HL-60 (cell line): Measurements from ENCODE around the gene CFL1.

Experiments
- DNase-seq, 2 experiments: peaks; one replicate each; pipeline ENCODE4 v3.0.0-alpha.2; 2010 to 2020; ENCODE audit warnings: low read depth in 1 of 2, low spot score in 1 of 2
- H3K27ac ChIP-seq: fragments of 250-450 bp; sonication (Bioruptor Pico); replicated peaks from 2 replicates; pipeline ENCODE4 v1.5.1; 2020; ENCODE audit warnings: mild to moderate bottlenecking, moderate library complexity
- H3K27me3 ChIP-seq: fragments of 250-450 bp; sonication (Bioruptor Pico); 2 replicates; pipeline ENCODE4 v1.5.1; 2021; ENCODE audit warnings: mild to moderate bottlenecking, moderate library complexity; ENCODE audit not compliant: insufficient read depth, poor library complexity, severe bottlenecking
- H3K4me3 ChIP-seq: replicated peaks from 2 replicates; pipeline ENCODE4 v1.5.1; 2011; ENCODE audit warnings: mild to moderate bottlenecking, control low read depth, low read length; ENCODE audit not compliant: insufficient read depth
- GABPA ChIP-seq: IDR thresholded peaks from 2 replicates; pipeline ENCODE4 v1.6.1; 2012; ENCODE audit warnings: low read depth
- POLR2AphosphoS5 ChIP-seq: IDR thresholded peaks from 2 replicates; pipeline ENCODE4 v1.6.1; 2012; ENCODE audit warnings: low read depth
- REST ChIP-seq: IDR thresholded peaks from 2 replicates; pipeline ENCODE4 v1.6.1; 2012; ENCODE audit warnings: low read depth; ENCODE audit not compliant: insufficient replicate concordance
- SPI1 ChIP-seq: IDR thresholded peaks from 2 replicates; pipeline ENCODE4 v1.6.1; 2012; ENCODE audit warnings: low read depth, mild to moderate bottlenecking, borderline replicate concordance
- TF ChIP-seq, protein P1 (sequence below): IDR thresholded peaks from one replicate; pipeline ENCODE4 v1.5.1; 2011; ENCODE audit warnings: low read length, control low read depth, inconsistent platforms; ENCODE audit not compliant: insufficient read depth

Gene CFL1

GRCh38 chr11:65897020-65897471 lies 39.1 kb upstream of the CFL1 start:
- DNase-seq = no peak

DNA sequence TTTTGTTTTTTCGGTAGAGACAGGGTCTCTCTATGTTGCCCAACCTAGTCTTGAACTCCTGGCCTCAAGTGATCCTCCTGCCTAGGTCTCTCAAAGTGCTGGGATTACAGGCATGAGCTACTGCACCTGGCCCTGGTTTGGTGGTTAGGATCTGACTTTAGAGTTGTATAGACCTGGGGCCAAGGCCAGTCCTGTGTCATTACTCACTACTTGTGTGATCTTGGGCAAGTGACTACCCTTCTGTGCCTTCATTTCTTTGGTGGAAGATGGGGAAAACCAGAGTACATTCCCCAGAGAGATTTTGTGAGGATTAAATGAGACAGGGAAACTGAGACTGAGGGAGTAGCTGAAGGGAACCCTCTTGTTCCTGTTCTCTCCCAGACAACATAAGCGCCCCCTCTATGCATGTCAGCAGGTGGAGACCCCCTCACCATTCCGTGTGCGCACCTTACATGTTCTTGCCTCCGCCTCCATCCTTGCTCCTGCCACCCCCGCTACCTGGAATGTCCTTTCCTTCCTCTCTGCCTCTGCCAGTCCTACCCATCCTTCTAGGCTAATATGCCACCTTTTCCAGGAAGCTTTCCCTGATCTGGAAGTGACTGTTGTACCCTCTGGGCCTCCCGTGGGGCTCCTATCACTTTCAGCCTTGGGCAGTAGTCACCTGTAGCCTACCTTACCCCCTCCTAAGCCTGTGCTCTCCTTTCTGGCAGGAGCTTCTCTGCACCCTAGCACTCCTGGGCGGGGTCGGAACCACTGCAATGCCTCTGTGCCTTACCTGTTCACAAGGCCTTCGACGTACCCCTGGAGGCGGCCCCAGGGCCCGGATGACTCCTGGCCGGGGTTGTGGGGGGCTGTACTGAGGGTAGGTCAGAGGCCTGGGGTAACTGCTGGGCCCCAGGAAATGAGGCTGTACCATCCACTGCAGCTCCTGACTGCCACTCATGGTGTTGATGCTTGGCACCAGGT lies 38.3 kb upstream of the CFL1 start:
- no peak for DNase-seq
- H3K27me3 ChIP-seq = no peaks in the 10 kb centered on the region
- no peak overlapping the region for H3K4me3 ChIP-seq
- no peak for TF ChIP-seq SPI1
- TF ChIP-seq, protein P1, sequence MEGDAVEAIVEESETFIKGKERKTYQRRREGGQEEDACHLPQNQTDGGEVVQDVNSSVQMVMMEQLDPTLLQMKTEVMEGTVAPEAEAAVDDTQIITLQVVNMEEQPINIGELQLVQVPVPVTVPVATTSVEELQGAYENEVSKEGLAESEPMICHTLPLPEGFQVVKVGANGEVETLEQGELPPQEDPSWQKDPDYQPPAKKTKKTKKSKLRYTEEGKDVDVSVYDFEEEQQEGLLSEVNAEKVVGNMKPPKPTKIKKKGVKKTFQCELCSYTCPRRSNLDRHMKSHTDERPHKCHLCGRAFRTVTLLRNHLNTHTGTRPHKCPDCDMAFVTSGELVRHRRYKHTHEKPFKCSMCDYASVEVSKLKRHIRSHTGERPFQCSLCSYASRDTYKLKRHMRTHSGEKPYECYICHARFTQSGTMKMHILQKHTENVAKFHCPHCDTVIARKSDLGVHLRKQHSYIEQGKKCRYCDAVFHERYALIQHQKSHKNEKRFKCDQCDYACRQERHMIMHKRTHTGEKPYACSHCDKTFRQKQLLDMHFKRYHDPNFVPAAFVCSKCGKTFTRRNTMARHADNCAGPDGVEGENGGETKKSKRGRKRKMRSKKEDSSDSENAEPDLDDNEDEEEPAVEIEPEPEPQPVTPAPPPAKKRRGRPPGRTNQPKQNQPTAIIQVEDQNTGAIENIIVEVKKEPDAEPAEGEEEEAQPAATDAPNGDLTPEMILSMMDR = no peak
- TF ChIP-seq POLR2AphosphoS5 = no peak
- no peak for TF ChIP-seq REST
- TF ChIP-seq GABPA = no peak
- H3K27ac ChIP-seq = no peak overlapping the region

More at GRCh38 chr11:65897020-65897471, 39.1 kb upstream of the CFL1 start:
- Histone ChIP-seq H3K4me3 (no peak overlapping the region), H3K27me3 (no peaks in the 10 kb centered on the region), H3K27ac (no peak overlapping the region)
- TF ChIP-seq POLR2AphosphoS5 (no peak), SPI1 (no peak), REST (no peak), GABPA (no peak)
- TF ChIP-seq, protein P1 = no peak

- Histone ChIP-seq H3K4me3 (no peak overlapping the region), H3K27me3 (no peaks in the 10 kb centered on the region), H3K27ac (no peak overlapping the region)
- no peak for DNase-seq
- no peak for TF ChIP-seq SPI1
- no peak for TF ChIP-seq POLR2AphosphoS5
Observed at GRCh38 chr11:65895482-65895981, 37.6 kb upstream of the CFL1 start.

GRCh38 chr11:65894034-65894591 lies 36.1 kb upstream of the CFL1 start:
- peak in 1 of 2 experiments; percentile 69 for DNase-seq
- TF ChIP-seq, protein P1 = no peak
- TF ChIP-seq REST = no peak
- peak; percentile 85 for TF ChIP-seq GABPA
- TF ChIP-seq POLR2AphosphoS5 = peak; percentile 58; the same call in 1 of the 2 replicates
- peak; percentile 68; the same call in 1 of the 2 replicates for TF ChIP-seq SPI1
- Histone ChIP-seq H3K4me3 (peak overlapping the region; percentile 30), H3K27ac (peak overlapping the region; percentile 70), H3K27me3 (no peaks in the 10 kb centered on the region)
